Measurements from ENCODE around the gene MXD1.
"Not testable (repeated sequence)": the region's sequence is repeated elsewhere in the genome, so short reads cannot be mapped to it uniquely, and the experiment has no call there.

The MXD1 gene

GRCh38 chr2:69933839-69934613 lies 19.1 kb downstream of the MXD1 start:
- no peak for DNase-seq

GRCh38 chr2:69934614-69934908 lies 19.7 kb downstream of the MXD1 start:
- no peak for DNase-seq

GRCh38 chr2:69935011-69935410 lies 20.1 kb downstream of the MXD1 start:
- no peak for DNase-seq

- no peak for DNase-seq
Measured at GRCh38 chr2:69936906-69937305, 22.0 kb downstream of the MXD1 start.

GRCh38 chr2:69937968-69938367 lies 23.1 kb downstream of the MXD1 start:
- DNase-seq, result no peak

GRCh38 chr2:69939722-69940121 lies 24.8 kb downstream of the MXD1 start:
- DNase-seq, result no peak

- no peak for DNase-seq
Measured at GRCh38 chr2:69940691-69941090, 25.8 kb downstream of the MXD1 start.

- no peak for DNase-seq
Measured at GRCh38 chr2:69943000-69943842, 28.3 kb downstream of the MXD1 start.

GRCh38 chr2:69943843-69944525 lies 29.1 kb downstream of the MXD1 start:
- no peak for DNase-seq

- no peak for DNase-seq
Measured at GRCh38 chr2:69944756-69945155, 29.8 kb downstream of the MXD1 start.

- no peak for DNase-seq
Measured at GRCh38 chr2:69945441-69945840, 30.5 kb downstream of the MXD1 start.

- no peak for DNase-seq
Measured at GRCh38 chr2:69945941-69946340, 31.0 kb downstream of the MXD1 start.

- no peak for DNase-seq
Measured at GRCh38 chr2:69946351-69947324, 31.7 kb downstream of the MXD1 start.

GRCh38 chr2:69947325-69947931 lies 32.5 kb downstream of the MXD1 start:
- no peak for DNase-seq

- no peak for DNase-seq
Measured at GRCh38 chr2:69948032-69948962, 33.4 kb downstream of the MXD1 start.

- DNase-seq, result no peak
Measured at GRCh38 chr2:69948963-69949645, 34.2 kb downstream of the MXD1 start.

- no peak for DNase-seq
Measured at GRCh38 chr2:69950241-69950640, 35.3 kb downstream of the MXD1 start.

GRCh38 chr2:69950671-69951070 lies 35.8 kb downstream of the MXD1 start:
- not testable (repeated sequence) for DNase-seq

- no peak for DNase-seq
Measured at GRCh38 chr2:69952336-69953115, 37.6 kb downstream of the MXD1 start.

All from right forelimb (tissue), 1 donor.